Activated T-cell treated with anti-CD3 and anti-CD28 coated beads, Interleukin-2, amount 50 U/mL, for 24 hours (primary cell): ENCODE measurements around the gene ZBTB17.

Experiments
- DNase-seq: peaks from one replicate; pipeline ENCODE4 v3.0.0-alpha.2; 2020
- H3K27ac Mint-ChIP-seq: 2 replicates; pipeline ENCODE4 v1.8.0; 2020; ENCODE audit warnings: mild to moderate bottlenecking, mixed read lengths
- H3K27me3 Mint-ChIP-seq: 2 replicates; pipeline ENCODE4 v1.8.0; 2020; ENCODE audit warnings: mixed read lengths
- H3K36me3 Mint-ChIP-seq: 2 replicates; pipeline ENCODE4 v1.8.0; 2020; ENCODE audit warnings: low read depth, mixed read lengths
- H3K4me1 Mint-ChIP-seq: 2 replicates; pipeline ENCODE4 v1.8.0; 2020; ENCODE audit warnings: low read depth, mixed read lengths
- H3K4me3 Mint-ChIP-seq: 2 replicates; pipeline ENCODE4 v1.8.0; 2020; ENCODE audit warnings: mild to moderate bottlenecking, moderate library complexity, mixed read lengths
- H3K9me3 Mint-ChIP-seq: 2 replicates; pipeline ENCODE4 v1.8.0; 2020; ENCODE audit warnings: mixed read lengths

The ZBTB17 gene

GRCh38 chr1:15963363-15963967 lies 12.4 kb downstream of the ZBTB17 start:
- no peak for DNase-seq
- H3K4me1 Mint-ChIP-seq = peaks cover 97% of the 10 kb centered on the region
- no peaks in the 10 kb centered on the region for H3K9me3 Mint-ChIP-seq
- peak overlapping the region; percentile 100 for H3K27ac Mint-ChIP-seq
- peaks cover 66% of the 10 kb centered on the region for H3K36me3 Mint-ChIP-seq
- no peaks in the 10 kb centered on the region for H3K27me3 Mint-ChIP-seq
- H3K4me3 Mint-ChIP-seq = peak overlapping the region; percentile 72

- peaks cover 65% of the 10 kb centered on the region for H3K36me3 Mint-ChIP-seq
- no peaks in the 10 kb centered on the region for H3K27me3 Mint-ChIP-seq
- DNase-seq = no peak
- no peaks in the 10 kb centered on the region for H3K9me3 Mint-ChIP-seq
- peaks cover 97% of the 10 kb centered on the region for H3K4me1 Mint-ChIP-seq
- H3K27ac Mint-ChIP-seq = peak overlapping the region; percentile 100
- H3K4me3 Mint-ChIP-seq = peak overlapping the region; percentile 72
These were observed 13.1 kb downstream of the ZBTB17 start for GRCh38 chr1:15962671-15963362.

GRCh38 chr1:15962176-15962575 lies 13.7 kb downstream of the ZBTB17 start:
- no peaks in the 10 kb centered on the region for H3K27me3 Mint-ChIP-seq
- peaks cover 65% of the 10 kb centered on the region for H3K36me3 Mint-ChIP-seq
- H3K9me3 Mint-ChIP-seq = no peaks in the 10 kb centered on the region
- H3K4me1 Mint-ChIP-seq = peaks cover 97% of the 10 kb centered on the region
- no peak for DNase-seq
- H3K4me3 Mint-ChIP-seq = no peak overlapping the region
- peak overlapping the region; percentile 100 for H3K27ac Mint-ChIP-seq

- no peak for DNase-seq
- Mint-ChIP-seq H3K27ac (peak overlapping the region; percentile 86), H3K4me3 (no peak overlapping the region), H3K27me3 (no peaks in the 10 kb centered on the region), H3K9me3 (no peaks in the 10 kb centered on the region), H3K4me1 (peaks cover 96% of the 10 kb centered on the region), H3K36me3 (peaks cover 63% of the 10 kb centered on the region)
These were observed 14.4 kb downstream of the ZBTB17 start for GRCh38 chr1:15961492-15961891.

GRCh38 chr1:15960808-15961207 lies 15.1 kb downstream of the ZBTB17 start:
- Mint-ChIP-seq H3K4me1 (peaks cover 96% of the 10 kb centered on the region), H3K27me3 (no peaks in the 10 kb centered on the region), H3K36me3 (peaks cover 69% of the 10 kb centered on the region), H3K9me3 (no peaks in the 10 kb centered on the region), H3K27ac (peak overlapping the region; percentile 86), H3K4me3 (no peak overlapping the region)
- no peak for DNase-seq

GRCh38 chr1:15959827-15960446 lies 16.0 kb downstream of the ZBTB17 start:
- no peak for DNase-seq
- no peaks in the 10 kb centered on the region for H3K9me3 Mint-ChIP-seq
- peak overlapping the region; percentile 94 for H3K27ac Mint-ChIP-seq
- peak overlapping the region; percentile 50 for H3K4me3 Mint-ChIP-seq
- no peaks in the 10 kb centered on the region for H3K27me3 Mint-ChIP-seq
- peaks cover 95% of the 10 kb centered on the region for H3K4me1 Mint-ChIP-seq
- peaks cover 75% of the 10 kb centered on the region for H3K36me3 Mint-ChIP-seq

GRCh38 chr1:15959424-15959823 lies 16.5 kb downstream of the ZBTB17 start:
- Mint-ChIP-seq H3K27me3 (no peaks in the 10 kb centered on the region), H3K36me3 (peaks cover 76% of the 10 kb centered on the region), H3K4me3 (peak overlapping the region; percentile 50), H3K4me1 (peaks cover 92% of the 10 kb centered on the region), H3K27ac (peak overlapping the region; percentile 94), H3K9me3 (no peaks in the 10 kb centered on the region)
- DNase-seq = no peak

- Mint-ChIP-seq H3K27ac (peak overlapping the region; percentile 94), H3K9me3 (no peaks in the 10 kb centered on the region), H3K4me1 (peaks cover 92% of the 10 kb centered on the region), H3K36me3 (peaks cover 79% of the 10 kb centered on the region), H3K4me3 (peak overlapping the region; percentile 39), H3K27me3 (no peaks in the 10 kb centered on the region)
- no peak for DNase-seq
These were observed 17.1 kb downstream of the ZBTB17 start for GRCh38 chr1:15958793-15959192.

GRCh38 chr1:15958111-15958510 lies 17.8 kb downstream of the ZBTB17 start:
- Mint-ChIP-seq H3K4me3 (no peak overlapping the region), H3K36me3 (peaks cover 79% of the 10 kb centered on the region), H3K27ac (peak overlapping the region; percentile 94), H3K4me1 (peaks cover 92% of the 10 kb centered on the region), H3K9me3 (no peaks in the 10 kb centered on the region), H3K27me3 (no peaks in the 10 kb centered on the region)
- DNase-seq = no peak

GRCh38 chr1:15957221-15958095 lies 18.4 kb downstream of the ZBTB17 start:
- H3K27ac Mint-ChIP-seq = peak overlapping the region; percentile 94

GRCh38 chr1:15956150-15956549 lies 19.8 kb downstream of the ZBTB17 start:
- peak overlapping the region; percentile 94 for H3K27ac Mint-ChIP-seq
- H3K4me3 Mint-ChIP-seq = no peak overlapping the region
- DNase-seq = no peak
- peaks cover 91% of the 10 kb centered on the region for H3K4me1 Mint-ChIP-seq
- no peaks in the 10 kb centered on the region for H3K9me3 Mint-ChIP-seq
- H3K36me3 Mint-ChIP-seq = peaks cover 79% of the 10 kb centered on the region
- no peaks in the 10 kb centered on the region for H3K27me3 Mint-ChIP-seq

More at GRCh38 chr1:15957221-15958095, 18.4 kb downstream of the ZBTB17 start:
- Mint-ChIP-seq H3K27me3 (no peaks in the 10 kb centered on the region), H3K36me3 (peaks cover 78% of the 10 kb centered on the region), H3K4me3 (no peak overlapping the region), H3K4me1 (peaks cover 90% of the 10 kb centered on the region), H3K9me3 (no peaks in the 10 kb centered on the region)
- peak; percentile 29 for DNase-seq

GRCh38 chr1:15955552-15955951 lies 20.3 kb downstream of the ZBTB17 start:
- H3K9me3 Mint-ChIP-seq = no peaks in the 10 kb centered on the region
- peaks cover 78% of the 10 kb centered on the region for H3K36me3 Mint-ChIP-seq
- DNase-seq = no peak
- H3K27ac Mint-ChIP-seq = peak overlapping the region; percentile 94
- peaks cover 91% of the 10 kb centered on the region for H3K4me1 Mint-ChIP-seq
- no peak overlapping the region for H3K4me3 Mint-ChIP-seq
- H3K27me3 Mint-ChIP-seq = no peaks in the 10 kb centered on the region

GRCh38 chr1:15954316-15954715 lies 21.6 kb downstream of the ZBTB17 start:
- H3K27me3 Mint-ChIP-seq = no peaks in the 10 kb centered on the region
- no peak overlapping the region for H3K4me3 Mint-ChIP-seq
- peaks cover 80% of the 10 kb centered on the region for H3K36me3 Mint-ChIP-seq
- no peaks in the 10 kb centered on the region for H3K9me3 Mint-ChIP-seq
- no peak for DNase-seq
- H3K27ac Mint-ChIP-seq = peak overlapping the region; percentile 82
- H3K4me1 Mint-ChIP-seq = peaks cover 92% of the 10 kb centered on the region

GRCh38 chr1:15953791-15954241 lies 22.1 kb downstream of the ZBTB17 start:
- Mint-ChIP-seq H3K36me3 (peaks cover 85% of the 10 kb centered on the region), H3K4me1 (peaks cover 92% of the 10 kb centered on the region), H3K27me3 (no peaks in the 10 kb centered on the region), H3K27ac (peak overlapping the region; percentile 82), H3K4me3 (no peak overlapping the region), H3K9me3 (no peaks in the 10 kb centered on the region)
- DNase-seq = no peak
